K562 (cell line): ENCODE data around the gene ANKRD33. TPM values are rescaled to one million over a fixed set of nuclear protein-coding genes. Genes with fewer than 3 reads are reported as not detected.

Experiments used
- GMEB1 ChIP-seq: fragments of 250-450 bp; sonication (Bioruptor Pico); IDR thresholded peaks from 2 replicates; pipeline ENCODE4 v1.4.0; 2020; ENCODE audit warnings: mild to moderate bottlenecking
- HBP1 ChIP-seq: fragments of 450-650 bp; formaldehyde crosslinking; IDR thresholded peaks from 2 replicates; pipeline ENCODE4 v1.4.0; 2022; ENCODE audit warnings: missing genetic modification characterization
- HDAC1 ChIP-seq, 2 experiments: fragments of 450-650 bp; IDR thresholded peaks; 2 replicates each; pipeline ENCODE4 v1.6.1; 2016 to 2017; ENCODE audit warnings: inconsistent platforms in 1 of 2, mild to moderate bottlenecking in 1 of 2, moderate library complexity in 1 of 2
- KDM1A ChIP-seq, 2 experiments: fragments of 450-650 bp; IDR thresholded peaks; 2 replicates each; pipeline ENCODE4 v1.6.1; 2016; ENCODE audit warnings: mild to moderate bottlenecking in 2 of 2
- NCOA1 ChIP-seq: fragments of 450-650 bp; IDR thresholded peaks from 2 replicates; pipeline ENCODE4 v1.6.1; 2016; ENCODE audit warnings: low read depth
- PHB ChIP-seq: fragments of 250-450 bp; sonication (Bioruptor Pico); IDR thresholded peaks from 2 replicates; pipeline ENCODE4 v1.5.0; 2021
- PHF21A ChIP-seq: fragments of 450-650 bp; IDR thresholded peaks from 2 replicates; pipeline ENCODE4 v1.6.1; 2017; ENCODE audit warnings: low read depth, borderline replicate concordance
- RNF2 ChIP-seq: sonication (generic); IDR thresholded peaks from 2 replicates; pipeline ENCODE4 v1.6.1; 2016
- STAT5A ChIP-seq: IDR thresholded peaks from 2 replicates; pipeline ENCODE4 v1.6.1; 2012; ENCODE audit warnings: low read length, inconsistent platforms, borderline replicate concordance
- TCF15 ChIP-seq: fragments of 250-450 bp; sonication (Bioruptor Pico); IDR thresholded peaks from 2 replicates; pipeline ENCODE4 v1.8.0; 2022; ENCODE audit warnings: moderate library complexity, mild to moderate bottlenecking, inconsistent platforms
- ZNF3 ChIP-seq: fragments of 250-450 bp; sonication (Bioruptor Pico); IDR thresholded peaks from 2 replicates; pipeline ENCODE4 v1.5.0; 2021; ENCODE audit warnings: mild to moderate bottlenecking, moderate library complexity
- ZNF318 ChIP-seq, 2 experiments: fragments of 450-650 bp; IDR thresholded peaks; 2 replicates each; pipeline ENCODE4 v1.6.1; 2016; ENCODE audit warnings: mild to moderate bottlenecking in 2 of 2, borderline replicate concordance in 1 of 2, low read depth in 1 of 2, moderate library complexity in 1 of 2
- ZNF449 ChIP-seq: fragments of 250-450 bp; sonication (Bioruptor Pico); IDR thresholded peaks from 2 replicates; pipeline ENCODE4 v1.8.0; 2022; ENCODE audit warnings: moderate library complexity, mild to moderate bottlenecking, inconsistent platforms
- polyA plus RNA-seq, 8 experiments: library from polyadenylated mRNA; depleted of rRNA in 4 of 8; stranded (reverse) in 5 of 8; unstranded in 3 of 8; fragments of >200 nt; fragmentation: Nextera tagmentation in 2 of 8; fragmentation: Illumina TruSeq in 1 of 8; extraction: Ambion mirVana in 2 of 8; extraction: Trizol in 1 of 8; gene quantifications; 2 replicates each; pipeline versions ENCODE4 v1.2.1 to v1.2.3, GENCODE V29; 2011 to 2014; ENCODE audit warnings: inconsistent platforms in 1 of 8, missing spikeins in 1 of 8
- total RNA-seq, 7 experiments: library from RNA; depleted of rRNA in 6 of 7; stranded (reverse); fragments of >200 nt in 6 of 7; fragmentation: Illumina TruSeq in 2 of 7; extraction: Trizol in 2 of 7; gene quantifications; 2 replicates each; pipeline versions ENCODE4 v1.2.1 to v1.2.3, GENCODE V29; 2011 to 2021; ENCODE audit warnings: low replicate concordance in 1 of 7

The ANKRD33 gene
- total and polyA plus RNA-seq, 9 of the 15 experiments (the other 6 are each of a cell fraction or from before 2014, with no cell fraction given): 0.04 to 0.11 (median 0.07) TPM; not detected in 4

- TF ChIP-seq RNF2 (peak; percentile 59; the same call in 1 of the 2 replicates), GMEB1 (CRISPR knock-in tag) (no peak), ZNF3 (no peak), HDAC1 (IDR thresholded peaks at IDR 0.05) (peak in 1 of 2 experiments; percentile 56; a peak in 1 of 4 replicates), STAT5A (peak; percentile 91), ZNF449 (CRISPR knock-in tag) (no peak), PHF21A (peak; percentile 63; the same call in 1 of the 2 replicates), PHB (CRISPR knock-in tag) (no peak), NCOA1 (no peak; the same call in 1 of the 2 replicates), ZNF318 (IDR thresholded peaks at IDR 0.05; ENCODE audit: borderline replicate concordance in 1 of 2, low read depth in 1 of 2) (peak in 1 of 2 experiments; percentile 84; a peak in 2 of 4 replicates), KDM1A (IDR thresholded peaks at IDR 0.05) (peak; percentile 38 to 76; a peak in 3 of 4 replicates), HBP1 (CRISPR knock-in tag) (no peak), TCF15 (CRISPR knock-in tag) (no peak)
These were observed 17.8 kb downstream of the ANKRD33 start (continued) for GRCh38 chr12:51905471-51906429.
